Spleen (tissue), 11 donors: ENCODE data around the gene PDE4B. TPM values are rescaled to one million over a fixed set of nuclear protein-coding genes. Genes with fewer than 3 reads are reported as not detected.
"Not testable (repeated sequence)": the region's sequence is repeated elsewhere in the genome, so short reads cannot be mapped to it uniquely, and the experiment has no call there.

ENCODE experiments used
- DNase-seq: peaks from one replicate; pipeline ENCODE4 v3.0.0-alpha.2; 2020
- H3K27ac ChIP-seq, 8 donors: fragments of 200-600 bp; sonication (generic) in 7 of 8; 1 replicate in 4 of 8; 2 replicates in 4 of 8; pipeline versions ENCODE4 v1.5.0 to v1.8.0; 2016 to 2021; ENCODE audit warnings: inconsistent platforms in 4 of 8, mild to moderate bottlenecking in 4 of 8, moderate library complexity in 1 of 8
- H3K27me3 ChIP-seq, 7 donors: fragments of 200-600 bp; sonication (generic) in 6 of 7; replicated peaks in 1 of 7; 1 replicate in 4 of 7; 2 replicates in 3 of 7; pipeline versions ENCODE4 v1.5.0 to v1.8.0; 2016 to 2021; ENCODE audit warnings: inconsistent platforms in 3 of 7, mild to moderate bottlenecking in 1 of 7
- H3K36me3 ChIP-seq, 6 donors: fragments of 200-600 bp; sonication (generic) in 5 of 6; 1 replicate in 4 of 6; 2 replicates in 2 of 6; pipeline versions ENCODE4 v1.5.0 to v1.8.0; 2016 to 2021; ENCODE audit warnings: inconsistent platforms in 2 of 6
- H3K4me1 ChIP-seq, 6 donors: fragments of 200-600 bp; sonication (generic) in 5 of 6; 1 replicate in 3 of 6; 2 replicates in 3 of 6; pipeline versions ENCODE4 v1.5.0 to v1.8.0; 2016 to 2021; ENCODE audit warnings: inconsistent platforms in 3 of 6
- H3K4me3 ChIP-seq, 8 donors: fragments of 200-600 bp; sonication (generic) in 7 of 8; 1 replicate in 4 of 8; 2 replicates in 4 of 8; pipeline versions ENCODE4 v1.5.0 to v1.8.0; 2016 to 2021; ENCODE audit warnings: inconsistent platforms in 4 of 8, mild to moderate bottlenecking in 4 of 8, moderate library complexity in 2 of 8
- H3K9me3 ChIP-seq, 8 donors: fragments of 200-600 bp; sonication (generic) in 7 of 8; 1 replicate in 4 of 8; 2 replicates in 4 of 8; pipeline versions ENCODE4 v1.5.0 to v1.8.0; 2016 to 2021; ENCODE audit warnings: inconsistent platforms in 4 of 8
- CTCF ChIP-seq, 11 experiments: fragments of 200-600 bp in 7 of 11; fragments of 450-650 bp in 4 of 11; sonication (generic) in 4 of 11; IDR thresholded peaks in 8 of 11; conservative IDR thresholded peaks in 3 of 11; 1 replicate in 7 of 11; 2 replicates in 4 of 11; pipeline versions ENCODE4 v1.4.0 to v1.8.0; 2016 to 2021; ENCODE audit warnings: antibody characterized with exemption in 11 of 11, inconsistent platforms in 4 of 11, mild to moderate bottlenecking in 1 of 11
- POLR2A ChIP-seq, 3 donors: fragments of 450-650 bp; IDR thresholded peaks; one replicate each; pipeline ENCODE4 v1.5.1; 2017; ENCODE audit warnings: antibody characterized with exemption in 3 of 3, mild to moderate bottlenecking in 1 of 3
- POLR2AphosphoS5 ChIP-seq, 3 donors: sonication (generic); formaldehyde crosslinking; IDR thresholded peaks; one replicate each; pipeline ENCODE4 v1.5.1; 2017; ENCODE audit warnings: antibody characterized with exemption in 3 of 3
- WGBS, 5 donors: extraction: QIAGEN DNeasy Blood & Tissue Kit in 3 of 5; methylation state at CpG; one replicate each; pipeline versions ENCODE4 v1.1.5 to v1.1.7; 2013 to 2018; 5-methylcytosine and 5-hydroxymethylcytosine counted together
- intact Hi-C: fragments of 100-400 bp; cut with DNase I; formaldehyde crosslinking; loops from one replicate; pipeline ENCODE4 v1.15.0; 2023; ENCODE audit warnings: low total_unique reads
- polyA plus RNA-seq, 3 donors: library from polyadenylated mRNA; stranded (reverse); fragments of 200-250 nt; gene quantifications; one replicate each; pipeline ENCODE4 v1.2.1, GENCODE V29; 2013
- total RNA-seq, 7 donors: library from RNA; depleted of rRNA in 3 of 7; stranded (reverse); fragments of >200 nt in 3 of 7; fragmentation: NEBNext Ultra II Directional in 4 of 7; extraction: Animal tissue kit (Norgen Biotek cat#: 25700) in 4 of 7; gene quantifications; one replicate each; pipeline versions ENCODE4 v1.1.0 to v1.2.1, GENCODE V29; 2016 to 2021
- donor health status: healthy with polysubstance abuse.
- donor health status: DM: no; HTN: no; CAD: no; lungs with moderate emphysema.
- donor health status: DM: no; HTN: no; CAD: no.
- donor health status: Bipolar disorder and iron deficiency.
- donor health status: healthy.
- donor health status: DM: no; HTN: no; CAD: no.
- donor health status: DM: yes; HTN: yes; CAD: no.

PDE4B gene
- total and polyA plus RNA-seq, 10 donors: 12.6 to 88.2 (median 51.9) TPM

- 82 to 88% (median 86%) methylated on average over 2 of the region's 2 CpGs for WGBS, 5 donors
- no peak for DNase-seq
- no peak overlapping the region for H3K4me3 ChIP-seq
- intact Hi-C loops: no loop called here
- no peaks in the 10 kb centered on the region for H3K9me3 ChIP-seq
- H3K27me3 ChIP-seq: no peaks in the 10 kb centered on the region
- H3K36me3 ChIP-seq: no peaks in the 10 kb centered on the region
- TF ChIP-seq POLR2A (IDR thresholded peaks at IDR 0.05) (no peak), POLR2AphosphoS5 (IDR thresholded peaks at IDR 0.05) (no peak), CTCF (IDR thresholded peaks at IDR 0.05 in 8 of 11, conservative IDR thresholded peaks at IDR 0.05 in 3 of 11) (no peak)
- H3K4me1 ChIP-seq: no peaks in the 10 kb centered on the region
- no peak overlapping the region for H3K27ac ChIP-seq
Observed at GRCh38 chr1:66135161-66135560, 342.5 kb downstream of the PDE4B start.

- H3K36me3 ChIP-seq, H3K4me1 ChIP-seq, intact Hi-C loops, H3K27me3 ChIP-seq, H3K9me3 ChIP-seq, H3K27ac ChIP-seq, H3K4me3 ChIP-seq, DNase-seq: not testable (repeated sequence)
- WGBS, 5 donors: 68 to 89% (median 74%) methylated on average over 4 of the region's 4 CpGs
Observed at GRCh38 chr1:66136423-66136822, 343.7 kb downstream of the PDE4B start.

GRCh38 chr1:66137235-66137634 is 344.5 kb downstream of the PDE4B start:
- no peaks in the 10 kb centered on the region for H3K4me1 ChIP-seq
- no peaks in the 10 kb centered on the region for H3K9me3 ChIP-seq
- H3K4me3 ChIP-seq: no peak overlapping the region
- no peaks in the 10 kb centered on the region for H3K36me3 ChIP-seq
- DNase-seq: no peak
- TF ChIP-seq POLR2AphosphoS5 (IDR thresholded peaks at IDR 0.05) (no peak), CTCF (IDR thresholded peaks at IDR 0.05 in 8 of 11, conservative IDR thresholded peaks at IDR 0.05 in 3 of 11) (no peak), POLR2A (IDR thresholded peaks at IDR 0.05) (no peak)
- WGBS, 5 donors: 6 to 14% (median 14%) methylated on average over 2 of the region's 2 CpGs
- intact Hi-C loops: no loop called here
- H3K27me3 ChIP-seq: no peaks in the 10 kb centered on the region
- H3K27ac ChIP-seq: no peak overlapping the region

GRCh38 chr1:66138613-66139012 is 345.9 kb downstream of the PDE4B start:
- H3K4me1 ChIP-seq: no peaks in the 10 kb centered on the region
- H3K27ac ChIP-seq: no peak overlapping the region
- no peak for TF ChIP-seq POLR2A (IDR thresholded peaks at IDR 0.05)
- TF ChIP-seq POLR2AphosphoS5 (IDR thresholded peaks at IDR 0.05): no peak
- no peak for TF ChIP-seq CTCF (IDR thresholded peaks at IDR 0.05 in 8 of 11, conservative IDR thresholded peaks at IDR 0.05 in 3 of 11)
- no peak for DNase-seq
- H3K36me3 ChIP-seq: no peaks in the 10 kb centered on the region
- no peak overlapping the region for H3K4me3 ChIP-seq
- intact Hi-C loops: no loop called here
- no peaks in the 10 kb centered on the region for H3K27me3 ChIP-seq
- H3K9me3 ChIP-seq: no peaks in the 10 kb centered on the region

- Histone ChIP-seq H3K9me3 (no peaks in the 10 kb centered on the region), H3K27ac (no peak overlapping the region), H3K4me3 (no peak overlapping the region), H3K36me3 (no peaks in the 10 kb centered on the region), H3K4me1 (no peaks in the 10 kb centered on the region), H3K27me3 (no peaks in the 10 kb centered on the region)
- DNase-seq: no peak
- TF ChIP-seq POLR2AphosphoS5 (IDR thresholded peaks at IDR 0.05) (no peak), POLR2A (IDR thresholded peaks at IDR 0.05) (no peak), CTCF (IDR thresholded peaks at IDR 0.05 in 8 of 11, conservative IDR thresholded peaks at IDR 0.05 in 3 of 11) (no peak)
- intact Hi-C loops: no loop called here
- 41 to 60% (median 53%) methylated on average over 5 of the region's 5 CpGs for WGBS, 5 donors
Observed at GRCh38 chr1:66140072-66140471, 347.4 kb downstream of the PDE4B start.
